ENCODE measurements around the gene TOP2A. TPM values are rescaled to one million over a fixed set of nuclear protein-coding genes. Genes with fewer than 3 reads are reported as not detected.
A peak's percentile ranks its signal among the peaks of the same experiment; 100 is the strongest.

Gene TOP2A
- total RNA-seq, 1 donor from 2014 or later: 3.3 TPM

- DNase-seq: no peak
- peak; percentile 9 for ATAC-seq
- no peaks in the 10 kb centered on the region for H3K27me3 ChIP-seq
- H3K27ac ChIP-seq: no peak overlapping the region
- H3K4me1 ChIP-seq: peaks cover 3% of the 10 kb centered on the region
- TF ChIP-seq CTCF (IDR thresholded peaks at IDR 0.05): no peak
- no peaks in the 10 kb centered on the region for H3K36me3 ChIP-seq
- no peak overlapping the region for H3K4me3 ChIP-seq
- no peaks in the 10 kb centered on the region for H3K9me3 ChIP-seq
- intact Hi-C loops (cut with DNase I): no loop called here
These were observed 19.5 kb upstream of the TOP2A start for GRCh38 chr17:40437095-40437732.

- no peaks in the 10 kb centered on the region for H3K36me3 ChIP-seq
- no peak for DNase-seq
- TF ChIP-seq CTCF (IDR thresholded peaks at IDR 0.05): no peak
- no peaks in the 10 kb centered on the region for H3K4me1 ChIP-seq
- intact Hi-C loops (cut with DNase I): no loop called here
- no peaks in the 10 kb centered on the region for H3K27me3 ChIP-seq
- no peak overlapping the region for H3K4me3 ChIP-seq
- H3K27ac ChIP-seq: no peak overlapping the region
- no peaks in the 10 kb centered on the region for H3K9me3 ChIP-seq
- ATAC-seq: no peak
These were observed 18.9 kb upstream of the TOP2A start for GRCh38 chr17:40436636-40437035.

- no peaks in the 10 kb centered on the region for H3K9me3 ChIP-seq
- TF ChIP-seq CTCF (IDR thresholded peaks at IDR 0.05): peak; percentile 51
- ATAC-seq (peak; percentile 45), DNase-seq (peak; percentile 52)
- H3K4me1 ChIP-seq: no peaks in the 10 kb centered on the region
- H3K27ac ChIP-seq: no peak overlapping the region
- no peaks in the 10 kb centered on the region for H3K27me3 ChIP-seq
- no peak overlapping the region for H3K4me3 ChIP-seq
- intact Hi-C loops (cut with DNase I): no loop called here
- no peaks in the 10 kb centered on the region for H3K36me3 ChIP-seq
These were observed 16.1 kb upstream of the TOP2A start for GRCh38 chr17:40433551-40434415.

- no peak for TF ChIP-seq CTCF (IDR thresholded peaks at IDR 0.05)
- no peaks in the 10 kb centered on the region for H3K27me3 ChIP-seq
- no peak overlapping the region for H3K27ac ChIP-seq
- no peaks in the 10 kb centered on the region for H3K4me1 ChIP-seq
- H3K4me3 ChIP-seq: no peak overlapping the region
- no peaks in the 10 kb centered on the region for H3K9me3 ChIP-seq
- intact Hi-C loops (cut with DNase I): no loop called here
- no peaks in the 10 kb centered on the region for H3K36me3 ChIP-seq
- DNase-seq (peak; percentile 47), ATAC-seq (no peak)
These were observed 15.3 kb upstream of the TOP2A start for GRCh38 chr17:40432864-40433528.

GRCh38 chr17:40431231-40431602, 13.5 kb upstream of the TOP2A start:
- H3K4me1 ChIP-seq: no peaks in the 10 kb centered on the region
- DNase-seq (peak; percentile 13), ATAC-seq (no peak)
- no peaks in the 10 kb centered on the region for H3K36me3 ChIP-seq
- H3K27me3 ChIP-seq: no peaks in the 10 kb centered on the region
- no peak overlapping the region for H3K27ac ChIP-seq
- intact Hi-C loops (cut with DNase I): no loop called here
- TF ChIP-seq CTCF (IDR thresholded peaks at IDR 0.05): no peak
- no peak overlapping the region for H3K4me3 ChIP-seq
- H3K9me3 ChIP-seq: no peaks in the 10 kb centered on the region
